GM12874 (cell line): ENCODE measurements around the gene SLC12A7.

Source experiments
- CTCF ChIP-seq: IDR thresholded peaks from 2 replicates; pipeline ENCODE4 v1.5.1; 2011; ENCODE audit warnings: low read depth, mild to moderate bottlenecking, control low read depth, low read length, moderate library complexity; ENCODE audit not compliant: insufficient read depth

Gene SLC12A7

GRCh38 chr5:1105350-1106265 lies 6.3 kb downstream of the SLC12A7 start:
- TF ChIP-seq CTCF = no peak

GRCh38 chr5:1104327-1105006 lies 7.4 kb downstream of the SLC12A7 start:
- no peak for TF ChIP-seq CTCF

GRCh38 chr5:1103505-1104326 lies 8.1 kb downstream of the SLC12A7 start:
- TF ChIP-seq CTCF = no peak

GRCh38 chr5:1103093-1103492 lies 8.8 kb downstream of the SLC12A7 start:
- TF ChIP-seq CTCF = no peak

- TF ChIP-seq CTCF = no peak
Measured at GRCh38 chr5:1101961-1102713, 9.7 kb downstream of the SLC12A7 start.

- TF ChIP-seq CTCF = no peak
Measured at GRCh38 chr5:1100664-1101574, 10.9 kb downstream of the SLC12A7 start.
